HG02973 (cell line): ENCODE measurements around the gene MT1F.
A peak's percentile ranks its signal among the peaks of the same experiment; 100 is the strongest.

Experiments used
- ATAC-seq: cut with Tn5 transposase; IDR thresholded peaks from one replicate; pipeline ENCODE4 v1.9.1; 2021; ENCODE audit warnings: moderate library complexity; ENCODE audit not compliant: unreplicated experiment

The MT1F gene

GRCh38 chr16:56625140-56625942 is 32.4 kb upstream of the MT1F start, which contains the start of gene MT1E:
TSS of gene MT1E (plus strand) at chr16:56625781. CDS start at chr16:56625852, 71 bp downstream.
- peak; percentile 60 for ATAC-seq

- no peak for ATAC-seq
Observed at GRCh38 chr16:56625943-56626654, 31.7 kb upstream of the MT1F start.

- no peak for ATAC-seq
Observed at GRCh38 chr16:56626685-56627084, 31.1 kb upstream of the MT1F start.

GRCh38 chr16:56628486-56629350 is 29.0 kb upstream of the MT1F start:
- ATAC-seq: no peak

GRCh38 chr16:56629531-56629930 is 28.2 kb upstream of the MT1F start:
- no peak for ATAC-seq

GRCh38 chr16:56630134-56630533 is 27.6 kb upstream of the MT1F start:
- peak; percentile 69 for ATAC-seq

GRCh38 chr16:56631197-56631596 is 26.6 kb upstream of the MT1F start:
- no peak for ATAC-seq

GRCh38 chr16:56631832-56632155 is 26.0 kb upstream of the MT1F start:
- ATAC-seq: no peak

- ATAC-seq: no peak
Observed at GRCh38 chr16:56632156-56632847, 25.5 kb upstream of the MT1F start, which contains the start of gene MT1M. TSS of gene MT1M (plus strand) at chr16:56632659. CDS start at chr16:56632732, 73 bp downstream.

GRCh38 chr16:56632848-56633365 is 24.9 kb upstream of the MT1F start:
- no peak for ATAC-seq

GRCh38 chr16:56633535-56633934 is 24.2 kb upstream of the MT1F start:
- ATAC-seq: no peak

- ATAC-seq: no peak
Observed at GRCh38 chr16:56634715-56635440, 22.9 kb upstream of the MT1F start.

- no peak for ATAC-seq
Observed at GRCh38 chr16:56635441-56635967, 22.3 kb upstream of the MT1F start.

- no peak for ATAC-seq
Observed at GRCh38 chr16:56636616-56637413, 20.9 kb upstream of the MT1F start.

- ATAC-seq: no peak
Observed at GRCh38 chr16:56637814-56638750, 19.7 kb upstream of the MT1F start, which contains the start of gene MT1A. TSS of gene MT1A (plus strand) at chr16:56638666. CDS start at chr16:56638739, 73 bp downstream.

- no peak for ATAC-seq
Observed at GRCh38 chr16:56639045-56639444, 18.7 kb upstream of the MT1F start.

GRCh38 chr16:56640076-56640475 is 17.7 kb upstream of the MT1F start:
- ATAC-seq: no peak

GRCh38 chr16:56641166-56641565 is 16.6 kb upstream of the MT1F start:
- no peak for ATAC-seq
